GM12878 (cell line): ENCODE results near the gene BCAR3. TPM values are rescaled to one million over a fixed set of nuclear protein-coding genes. Genes with fewer than 3 reads are reported as not detected.

Experiments
- ASH2L ChIP-seq: fragments of 300-600, 200-600 bp; sonication (generic); IDR thresholded peaks from 2 replicates; pipeline ENCODE4 v1.6.1; 2017; ENCODE audit warnings: low read depth, mild to moderate bottlenecking, borderline replicate concordance
- CHD2 ChIP-seq: IDR thresholded peaks from 2 replicates; pipeline ENCODE4 v1.6.1; 2011; ENCODE audit warnings: low read depth, low read length, improper control_type of control experiment, borderline replicate concordance
- CREB1 ChIP-seq: IDR thresholded peaks from 2 replicates; pipeline ENCODE4 v1.6.1; 2012; ENCODE audit warnings: low read depth, mild to moderate bottlenecking, inconsistent platforms
- DPF2 ChIP-seq: fragments of 450-650 bp; IDR thresholded peaks from 2 replicates; pipeline ENCODE4 v1.6.1; 2017; ENCODE audit warnings: mild to moderate bottlenecking
- EGR1 ChIP-seq, 2 experiments: IDR thresholded peaks; 1 replicate in 1 of 2; 2 replicates in 1 of 2; pipeline ENCODE4 v1.6.1; 2011 to 2012; ENCODE audit warnings: low read depth in 2 of 2, low read length in 2 of 2, borderline replicate concordance in 1 of 2, mild to moderate bottlenecking in 1 of 2, moderate library complexity in 1 of 2
- ESRRA ChIP-seq: IDR thresholded peaks from 2 replicates; pipeline ENCODE4 v1.6.1; 2012; ENCODE audit warnings: mild to moderate bottlenecking, low read length, improper control_type of control experiment
- FOS ChIP-seq: IDR thresholded peaks from 3 replicates; pipeline ENCODE4 v1.6.1; 2011; ENCODE audit warnings: borderline replicate concordance; ENCODE audit not compliant: insufficient read length; ENCODE audit errors: extremely low read depth
- FOXK2 ChIP-seq: fragments of 450-650 bp; IDR thresholded peaks from 2 replicates; pipeline ENCODE4 v1.6.1; 2017; ENCODE audit warnings: mild to moderate bottlenecking, moderate library complexity
- GABPA ChIP-seq: IDR thresholded peaks from 2 replicates; pipeline ENCODE4 v1.6.1; 2014; ENCODE audit warnings: antibody characterized with exemption, low read depth, mild to moderate bottlenecking, inconsistent platforms
- HCFC1 ChIP-seq: fragments of 150-350 bp; IDR thresholded peaks from 2 replicates; pipeline ENCODE4 v1.6.1; 2014; ENCODE audit warnings: low read length
- HDAC2 ChIP-seq: fragments of 200-600 bp; sonication (generic); IDR thresholded peaks from 2 replicates; pipeline ENCODE4 v1.6.1; 2017
- HDAC6 ChIP-seq: fragments of 200-600 bp; sonication (generic); IDR thresholded peaks from one replicate; pipeline ENCODE4 v1.8.0; 2017; ENCODE audit warnings: antibody characterized with exemption; ENCODE audit not compliant: unreplicated experiment
- MYC ChIP-seq: IDR thresholded peaks from 2 replicates; pipeline ENCODE4 v1.6.1; 2011; ENCODE audit warnings: mild to moderate bottlenecking, low read length, moderate library complexity, inconsistent platforms; ENCODE audit not compliant: insufficient read depth, insufficient replicate concordance, insufficient read length, severe bottlenecking
- POLR2AphosphoS2 ChIP-seq: IDR thresholded peaks from 2 replicates; pipeline ENCODE4 v1.6.1; 2011; ENCODE audit warnings: low read depth, mild to moderate bottlenecking, low read length, improper control_type of control experiment, moderate library complexity
- RAD51 ChIP-seq: fragments of 450-650 bp; IDR thresholded peaks from 2 replicates; pipeline ENCODE4 v1.6.1; 2016; ENCODE audit warnings: moderate library complexity, mild to moderate bottlenecking, inconsistent platforms
- RB1 ChIP-seq: fragments of 450-650 bp; formaldehyde crosslinking; IDR thresholded peaks from 2 replicates; pipeline ENCODE4 v1.6.1; 2017; ENCODE audit warnings: mild to moderate bottlenecking, borderline replicate concordance
- RELA ChIP-seq: fragments of 450-650 bp; IDR thresholded peaks from 2 replicates; pipeline ENCODE4 v1.8.0; 2014; ENCODE audit warnings: borderline replicate concordance; ENCODE audit not compliant: partially characterized antibody
- SMAD1 ChIP-seq: fragments of 450-650 bp; IDR thresholded peaks from 2 replicates; pipeline ENCODE4 v1.6.1; 2018; ENCODE audit warnings: mild to moderate bottlenecking, low read depth; ENCODE audit not compliant: partially characterized antibody
- SMARCA5 ChIP-seq: fragments of 450-650 bp; IDR thresholded peaks from 2 replicates; pipeline ENCODE4 v1.6.1; 2017; ENCODE audit warnings: mild to moderate bottlenecking
- SP1 ChIP-seq: IDR thresholded peaks from one replicate; pipeline ENCODE4 v1.6.1; 2011; ENCODE audit warnings: low read depth, low read length
- SUZ12 ChIP-seq: fragments of 200-600 bp; sonication (generic); IDR thresholded peaks from one replicate; pipeline ENCODE4 v1.6.1; 2018; ENCODE audit warnings: antibody characterized with exemption, mild to moderate bottlenecking; ENCODE audit not compliant: unreplicated experiment
- YBX1 ChIP-seq: fragments of 450-650 bp; IDR thresholded peaks from 2 replicates; pipeline ENCODE4 v1.6.1; 2016; ENCODE audit warnings: antibody characterized with exemption
- ZBED1 ChIP-seq: IDR thresholded peaks from 2 replicates; pipeline ENCODE4 v1.6.1; 2016; ENCODE audit warnings: borderline replicate concordance
- polyA plus RNA-seq, 11 experiments: library from polyadenylated mRNA; depleted of rRNA in 4 of 11; unstranded in 6 of 11; stranded (reverse) in 5 of 11; fragments of >200 nt; fragmentation: Nextera tagmentation in 4 of 11; fragmentation: Illumina TruSeq in 1 of 11; extraction: Ambion mirVana in 4 of 11; extraction: Trizol in 1 of 11; gene quantifications; 1 replicate in 1 of 11; 2 replicates in 10 of 11; pipeline versions ENCODE4 v1.2.1 to v1.2.3, GENCODE V29; 2011 to 2016; ENCODE audit warnings: inconsistent platforms in 2 of 11, missing spikeins in 2 of 11, low read depth in 1 of 11
- total RNA-seq, 4 experiments: library from RNA; depleted of rRNA in 3 of 4; stranded (reverse); fragments of >200 nt in 3 of 4; fragmentation: Illumina TruSeq in 1 of 4; extraction: Trizol in 1 of 4; gene quantifications; 2 replicates each; pipeline versions ENCODE4 v1.2.1 to v1.2.3, GENCODE V29; 2013 to 2021
- TF ChIP-seq, protein P1 (sequence below): IDR thresholded peaks from 2 replicates; pipeline ENCODE4 v1.6.1; 2011; ENCODE audit warnings: low read depth, low read length, improper control_type of control experiment, borderline replicate concordance
- TF ChIP-seq, protein P2 (sequence below): IDR thresholded peaks from 2 replicates; pipeline ENCODE4 v1.6.1; 2011; ENCODE audit warnings: low read depth, mild to moderate bottlenecking, low read length, moderate library complexity, borderline replicate concordance; ENCODE audit errors: extremely low read depth
- TF ChIP-seq, protein P3 (sequence below): fragments of 450-650 bp; IDR thresholded peaks from 2 replicates; pipeline ENCODE4 v1.6.1; 2017; ENCODE audit warnings: mild to moderate bottlenecking
- TF ChIP-seq, protein P4 (sequence below): fragments of 450-650 bp; formaldehyde crosslinking; IDR thresholded peaks from 2 replicates; pipeline ENCODE4 v1.4.0; 2020; ENCODE audit warnings: mild to moderate bottlenecking, moderate library complexity

The BCAR3 gene
- total and polyA plus RNA-seq, 10 of the 15 experiments (the other 5 are each of a cell fraction or from before 2014, with no cell fraction given): 1.3 to 6.6 (median 1.8) TPM

DNA sequence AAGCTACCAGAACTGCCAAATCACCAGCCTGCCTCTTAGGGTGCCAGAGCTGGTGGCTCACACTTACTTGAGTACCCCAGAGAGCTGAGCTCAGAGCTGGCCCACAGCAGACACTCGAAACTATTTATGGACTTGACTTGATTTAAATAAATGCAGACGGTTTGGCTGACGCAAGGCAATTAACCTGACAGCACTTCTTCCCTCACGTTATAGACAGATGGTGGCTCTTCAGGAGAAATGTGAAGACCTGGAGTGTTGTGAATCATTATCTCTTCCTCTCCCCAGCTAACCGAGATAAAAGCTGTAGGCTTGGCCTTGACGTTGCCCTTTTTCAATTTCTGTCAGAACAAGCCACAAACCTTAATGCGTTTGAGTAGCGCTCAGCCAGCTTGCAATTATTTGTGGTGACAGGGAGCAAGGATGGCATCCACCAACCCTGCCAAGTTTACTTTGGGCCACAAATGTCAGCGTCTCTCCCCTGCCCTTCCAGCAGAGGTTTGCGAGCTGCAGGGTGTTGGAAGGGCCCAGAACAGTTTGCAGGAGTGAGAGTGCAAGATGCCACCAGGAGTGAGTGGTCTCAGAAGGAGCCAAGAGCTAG is 34.0 kb upstream of the BCAR3 start (continued):
- TF ChIP-seq ASH2L (no peak), SMAD1 (no peak), HCFC1 (no peak), CHD2 (no peak), FOXK2 (no peak), RAD51 (no peak), GABPA (no peak), POLR2AphosphoS2 (no peak), SP1 (no peak), ZBED1 (no peak), CREB1 (no peak), DPF2 (peak; percentile 62; the same call in 1 of the 2 replicates), SMARCA5 (peak; percentile 63), ESRRA (no peak), EGR1 (IDR thresholded peaks at IDR 0.05; ENCODE audit: borderline replicate concordance in 1 of 2, low read depth in 2 of 2, low read length in 2 of 2) (no peak), RELA (no peak), HDAC6 (no peak), MYC (no peak), SUZ12 (no peak), YBX1 (no peak), RB1 (no peak), HDAC2 (no peak), FOS (no peak)
- TF ChIP-seq, protein P1, sequence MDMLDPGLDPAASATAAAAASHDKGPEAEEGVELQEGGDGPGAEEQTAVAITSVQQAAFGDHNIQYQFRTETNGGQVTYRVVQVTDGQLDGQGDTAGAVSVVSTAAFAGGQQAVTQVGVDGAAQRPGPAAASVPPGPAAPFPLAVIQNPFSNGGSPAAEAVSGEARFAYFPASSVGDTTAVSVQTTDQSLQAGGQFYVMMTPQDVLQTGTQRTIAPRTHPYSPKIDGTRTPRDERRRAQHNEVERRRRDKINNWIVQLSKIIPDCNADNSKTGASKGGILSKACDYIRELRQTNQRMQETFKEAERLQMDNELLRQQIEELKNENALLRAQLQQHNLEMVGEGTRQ: no peak
- TF ChIP-seq, protein P2, sequence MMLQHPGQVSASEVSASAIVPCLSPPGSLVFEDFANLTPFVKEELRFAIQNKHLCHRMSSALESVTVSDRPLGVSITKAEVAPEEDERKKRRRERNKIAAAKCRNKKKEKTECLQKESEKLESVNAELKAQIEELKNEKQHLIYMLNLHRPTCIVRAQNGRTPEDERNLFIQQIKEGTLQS: no peak
- TF ChIP-seq, protein P3, sequence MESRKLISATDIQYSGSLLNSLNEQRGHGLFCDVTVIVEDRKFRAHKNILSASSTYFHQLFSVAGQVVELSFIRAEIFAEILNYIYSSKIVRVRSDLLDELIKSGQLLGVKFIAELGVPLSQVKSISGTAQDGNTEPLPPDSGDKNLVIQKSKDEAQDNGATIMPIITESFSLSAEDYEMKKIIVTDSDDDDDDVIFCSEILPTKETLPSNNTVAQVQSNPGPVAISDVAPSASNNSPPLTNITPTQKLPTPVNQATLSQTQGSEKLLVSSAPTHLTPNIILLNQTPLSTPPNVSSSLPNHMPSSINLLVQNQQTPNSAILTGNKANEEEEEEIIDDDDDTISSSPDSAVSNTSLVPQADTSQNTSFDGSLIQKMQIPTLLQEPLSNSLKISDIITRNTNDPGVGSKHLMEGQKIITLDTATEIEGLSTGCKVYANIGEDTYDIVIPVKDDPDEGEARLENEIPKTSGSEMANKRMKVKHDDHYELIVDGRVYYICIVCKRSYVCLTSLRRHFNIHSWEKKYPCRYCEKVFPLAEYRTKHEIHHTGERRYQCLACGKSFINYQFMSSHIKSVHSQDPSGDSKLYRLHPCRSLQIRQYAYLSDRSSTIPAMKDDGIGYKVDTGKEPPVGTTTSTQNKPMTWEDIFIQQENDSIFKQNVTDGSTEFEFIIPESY: no peak
- TF ChIP-seq, protein P4, sequence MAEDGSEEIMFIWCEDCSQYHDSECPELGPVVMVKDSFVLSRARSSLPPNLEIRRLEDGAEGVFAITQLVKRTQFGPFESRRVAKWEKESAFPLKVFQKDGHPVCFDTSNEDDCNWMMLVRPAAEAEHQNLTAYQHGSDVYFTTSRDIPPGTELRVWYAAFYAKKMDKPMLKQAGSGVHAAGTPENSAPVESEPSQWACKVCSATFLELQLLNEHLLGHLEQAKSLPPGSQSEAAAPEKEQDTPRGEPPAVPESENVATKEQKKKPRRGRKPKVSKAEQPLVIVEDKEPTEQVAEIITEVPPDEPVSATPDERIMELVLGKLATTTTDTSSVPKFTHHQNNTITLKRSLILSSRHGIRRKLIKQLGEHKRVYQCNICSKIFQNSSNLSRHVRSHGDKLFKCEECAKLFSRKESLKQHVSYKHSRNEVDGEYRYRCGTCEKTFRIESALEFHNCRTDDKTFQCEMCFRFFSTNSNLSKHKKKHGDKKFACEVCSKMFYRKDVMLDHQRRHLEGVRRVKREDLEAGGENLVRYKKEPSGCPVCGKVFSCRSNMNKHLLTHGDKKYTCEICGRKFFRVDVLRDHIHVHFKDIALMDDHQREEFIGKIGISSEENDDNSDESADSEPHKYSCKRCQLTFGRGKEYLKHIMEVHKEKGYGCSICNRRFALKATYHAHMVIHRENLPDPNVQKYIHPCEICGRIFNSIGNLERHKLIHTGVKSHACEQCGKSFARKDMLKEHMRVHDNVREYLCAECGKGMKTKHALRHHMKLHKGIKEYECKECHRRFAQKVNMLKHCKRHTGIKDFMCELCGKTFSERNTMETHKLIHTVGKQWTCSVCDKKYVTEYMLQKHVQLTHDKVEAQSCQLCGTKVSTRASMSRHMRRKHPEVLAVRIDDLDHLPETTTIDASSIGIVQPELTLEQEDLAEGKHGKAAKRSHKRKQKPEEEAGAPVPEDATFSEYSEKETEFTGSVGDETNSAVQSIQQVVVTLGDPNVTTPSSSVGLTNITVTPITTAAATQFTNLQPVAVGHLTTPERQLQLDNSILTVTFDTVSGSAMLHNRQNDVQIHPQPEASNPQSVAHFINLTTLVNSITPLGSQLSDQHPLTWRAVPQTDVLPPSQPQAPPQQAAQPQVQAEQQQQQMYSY (CRISPR knock-in tag): no peak
